ENCODE measurements around the gene EIF1AD.

- TF ChIP-seq CTCF (IDR thresholded peaks at IDR 0.05): no peak
- TF ChIP-seq POLR2AphosphoS5 (IDR thresholded peaks at IDR 0.05): no peak
Measured at GRCh38 chr11:65982824-65983588, 19.0 kb downstream of the EIF1AD start.

Data from breast epithelium (tissue), 3 donors.